T-helper 2 cell treated with Interferon-gamma antibody and Interleukin-4, amounts not matched to agents 5 μg/mL and 100 μg/mL, for 36 hours (primary cell): Measurements from ENCODE around the gene CCND1.

Experiments
- DNase-seq: peaks from one replicate; pipeline ENCODE4 v3.0.0; 2021; ENCODE audit warnings: low spot score
- H3K27ac Mint-ChIP-seq: one replicate; pipeline ENCODE4 v1.8.0; 2021; ENCODE audit warnings: mild to moderate bottlenecking, mixed read lengths
- H3K27me3 Mint-ChIP-seq: one replicate; pipeline ENCODE4 v1.8.0; 2021; ENCODE audit warnings: low read depth, mixed read lengths
- H3K36me3 Mint-ChIP-seq: one replicate; pipeline ENCODE4 v1.8.0; 2021; ENCODE audit warnings: low read depth, mixed read lengths
- H3K4me1 Mint-ChIP-seq: one replicate; pipeline ENCODE4 v1.8.0; 2021; ENCODE audit warnings: low read depth, mixed read lengths
- H3K4me3 Mint-ChIP-seq: one replicate; pipeline ENCODE4 v1.8.0; 2022; ENCODE audit warnings: mild to moderate bottlenecking, moderate library complexity, mixed read lengths
- H3K9me3 Mint-ChIP-seq: one replicate; pipeline ENCODE4 v1.8.0; 2021; ENCODE audit warnings: mixed read lengths

CCND1 gene

DNA sequence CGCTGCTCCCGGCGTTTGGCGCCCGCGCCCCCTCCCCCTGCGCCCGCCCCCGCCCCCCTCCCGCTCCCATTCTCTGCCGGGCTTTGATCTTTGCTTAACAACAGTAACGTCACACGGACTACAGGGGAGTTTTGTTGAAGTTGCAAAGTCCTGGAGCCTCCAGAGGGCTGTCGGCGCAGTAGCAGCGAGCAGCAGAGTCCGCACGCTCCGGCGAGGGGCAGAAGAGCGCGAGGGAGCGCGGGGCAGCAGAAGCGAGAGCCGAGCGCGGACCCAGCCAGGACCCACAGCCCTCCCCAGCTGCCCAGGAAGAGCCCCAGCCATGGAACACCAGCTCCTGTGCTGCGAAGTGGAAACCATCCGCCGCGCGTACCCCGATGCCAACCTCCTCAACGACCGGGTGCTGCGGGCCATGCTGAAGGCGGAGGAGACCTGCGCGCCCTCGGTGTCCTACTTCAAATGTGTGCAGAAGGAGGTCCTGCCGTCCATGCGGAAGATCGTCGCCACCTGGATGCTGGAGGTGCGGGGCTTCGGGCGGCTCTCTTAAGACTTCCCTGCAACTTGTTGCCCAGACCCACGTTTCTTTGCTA, at the start of gene CCND1:
Gene CCND1, plus strand, starts transcription at position 162 of the 587 bp plus-strand sequence. Its CDS starts 158 bp downstream, at position 320.
- peak; percentile 20 for DNase-seq
- H3K27ac Mint-ChIP-seq: no peak within 1 kb of the TSS
- H3K36me3 Mint-ChIP-seq: no peaks in the 10 kb centered on the region
- peaks cover 6% of the 10 kb centered on the region for H3K4me1 Mint-ChIP-seq
- H3K4me3 Mint-ChIP-seq: peak within 1 kb of the TSS; percentile 67
- H3K9me3 Mint-ChIP-seq: no peaks in the 10 kb centered on the region
- H3K27me3 Mint-ChIP-seq: peaks cover 43% of the 10 kb centered on the region

DNA sequence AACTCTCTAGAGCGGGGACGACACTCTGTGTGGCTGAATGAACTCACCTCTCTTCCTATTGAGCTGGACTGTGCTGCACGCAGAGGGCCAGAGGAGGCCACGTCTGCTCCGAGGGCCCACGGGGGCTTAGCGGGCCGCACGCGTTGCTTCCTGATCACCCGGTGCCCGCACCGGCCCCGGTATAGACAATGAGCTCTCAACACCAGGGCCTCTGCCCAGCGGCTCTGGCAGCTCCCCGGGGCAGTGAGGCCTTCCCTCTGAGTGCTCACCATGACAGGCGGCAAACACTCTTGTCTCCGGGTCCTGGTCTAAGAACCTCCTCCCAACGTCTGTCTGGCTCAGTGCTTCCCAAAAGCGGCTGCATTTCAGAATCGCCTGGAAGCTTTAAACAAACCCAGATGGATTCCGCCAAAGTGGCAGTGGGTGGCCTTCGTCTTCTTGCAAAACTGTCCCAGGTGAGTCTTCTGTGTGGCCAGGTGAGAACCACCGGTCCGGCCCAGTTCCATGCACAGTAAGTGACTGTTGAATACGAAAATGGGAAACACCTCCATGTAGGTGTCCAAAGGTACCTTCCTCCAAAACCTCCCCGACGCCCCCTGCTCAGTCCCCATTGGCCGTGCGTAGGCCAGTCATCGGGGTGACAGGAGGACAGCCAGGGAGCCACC, 47.8 kb upstream of the CCND1 start:
- Mint-ChIP-seq H3K36me3 (no peaks in the 10 kb centered on the region), H3K9me3 (no peaks in the 10 kb centered on the region), H3K27me3 (peaks cover 2% of the 10 kb centered on the region), H3K4me3 (no peak overlapping the region), H3K4me1 (no peaks in the 10 kb centered on the region), H3K27ac (no peak overlapping the region)
- DNase-seq: no peak

DNA sequence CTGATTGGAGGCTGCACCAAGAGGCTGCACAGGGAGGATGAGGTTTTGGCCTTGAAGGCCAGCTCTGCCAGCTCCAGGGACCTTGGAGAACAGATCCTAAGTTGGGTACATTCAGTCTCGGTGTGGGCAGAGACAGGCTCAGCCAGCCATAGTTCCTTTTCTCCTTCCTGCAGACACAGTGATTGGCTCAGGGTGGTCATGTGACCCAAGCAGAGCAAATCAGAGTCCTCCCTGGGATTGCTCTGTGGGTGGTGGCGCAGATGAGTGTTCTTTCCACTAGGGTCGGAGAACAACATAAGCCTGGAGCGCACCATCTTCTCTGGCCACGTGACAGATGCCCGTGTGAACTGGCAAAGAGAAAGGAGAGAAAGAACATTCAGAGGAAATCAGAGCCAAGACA, 47.1 kb upstream of the CCND1 start:
- H3K27ac Mint-ChIP-seq: no peak overlapping the region

DNA sequence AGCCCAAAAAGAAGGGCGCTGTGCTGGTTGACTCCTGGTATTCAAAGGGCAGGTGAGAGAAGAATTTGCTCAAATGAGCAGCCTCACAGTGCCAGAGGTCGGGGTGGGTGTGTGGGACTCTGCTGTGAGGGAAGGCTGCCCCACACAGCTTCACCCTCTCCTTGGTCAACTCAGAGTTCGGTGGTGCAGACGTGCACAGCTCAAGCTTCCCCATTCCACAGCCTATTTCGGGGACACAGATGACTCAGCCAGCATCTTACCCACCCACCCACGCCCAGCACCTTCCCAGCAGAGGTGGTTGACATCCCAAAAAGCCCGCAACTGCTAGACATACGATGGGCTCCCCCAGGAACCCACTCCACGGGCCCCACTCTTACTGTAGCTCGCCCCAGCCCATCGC, 46.5 kb upstream of the CCND1 start:
- H3K27me3 Mint-ChIP-seq: no peaks in the 10 kb centered on the region
- H3K4me1 Mint-ChIP-seq: no peaks in the 10 kb centered on the region
- H3K27ac Mint-ChIP-seq: no peak overlapping the region
- H3K4me3 Mint-ChIP-seq: no peak overlapping the region
- no peaks in the 10 kb centered on the region for H3K9me3 Mint-ChIP-seq
- no peak for DNase-seq
- H3K36me3 Mint-ChIP-seq: no peaks in the 10 kb centered on the region

More for the DNA sequence above, 47.1 kb upstream of the CCND1 start:
- Mint-ChIP-seq H3K9me3 (no peaks in the 10 kb centered on the region), H3K36me3 (no peaks in the 10 kb centered on the region), H3K4me1 (no peaks in the 10 kb centered on the region), H3K27me3 (peaks cover under 1% of the 10 kb centered on the region), H3K4me3 (no peak overlapping the region)
- DNase-seq: no peak

DNA sequence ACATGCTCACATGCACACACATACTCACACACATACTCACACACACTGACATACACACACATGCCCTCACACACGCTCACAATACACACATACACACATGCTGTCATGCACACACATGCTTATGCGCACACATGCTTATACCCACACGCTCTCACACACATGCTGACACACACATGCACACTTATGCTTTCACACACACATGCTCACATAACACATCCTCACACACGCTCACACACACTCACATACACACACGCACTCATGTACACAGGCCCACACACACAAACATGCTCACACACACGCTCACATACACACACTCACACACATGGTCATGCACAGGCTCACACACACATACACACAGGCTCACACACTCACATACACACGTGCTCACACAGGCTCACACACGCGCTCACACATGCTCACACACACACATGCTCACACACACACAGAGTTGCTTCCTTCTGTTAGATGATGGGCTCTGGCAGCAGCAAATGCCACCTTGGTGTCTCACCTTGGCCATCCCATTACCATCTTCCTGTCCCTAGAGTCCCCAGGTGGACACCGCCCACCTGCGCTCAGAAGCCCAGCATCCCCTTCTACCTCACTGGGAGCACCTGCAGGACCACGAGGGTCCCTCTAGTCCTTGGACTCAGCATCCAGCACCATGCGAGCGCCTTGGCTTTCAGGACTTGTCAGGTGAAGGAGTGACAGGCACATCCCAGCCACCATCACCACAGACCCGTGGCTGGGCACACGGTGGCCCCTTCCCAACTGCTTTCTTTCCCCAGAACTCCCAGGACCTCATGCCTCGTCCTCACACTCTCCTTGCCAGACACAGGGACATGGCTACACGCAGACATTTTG, 44.9 kb upstream of the CCND1 start:
- no peaks in the 10 kb centered on the region for H3K27me3 Mint-ChIP-seq
- H3K4me1 Mint-ChIP-seq: no peaks in the 10 kb centered on the region
- no peak overlapping the region for H3K27ac Mint-ChIP-seq
- H3K36me3 Mint-ChIP-seq: no peaks in the 10 kb centered on the region
- H3K4me3 Mint-ChIP-seq: no peak overlapping the region
- H3K9me3 Mint-ChIP-seq: no peaks in the 10 kb centered on the region
- DNase-seq: no peak

DNA sequence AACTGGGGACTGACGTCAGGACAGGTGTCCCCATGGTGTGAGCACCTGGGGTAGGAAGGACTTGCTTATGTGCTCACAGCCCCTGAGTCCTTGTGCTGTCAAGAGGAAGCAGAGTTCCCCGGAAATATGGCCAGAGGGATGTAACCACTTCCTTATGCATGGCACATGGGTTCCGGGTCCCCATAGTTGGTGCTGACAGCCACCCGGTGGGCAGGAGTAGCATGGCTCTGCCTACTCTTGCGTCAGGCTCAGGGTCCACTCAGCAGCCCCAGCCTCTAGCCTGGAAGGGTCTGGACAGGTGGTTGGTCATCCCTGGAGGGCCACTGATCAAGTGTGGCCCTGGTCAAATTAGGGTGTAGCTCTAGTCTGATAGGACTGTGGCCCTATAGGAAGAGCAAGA, 42.8 kb upstream of the CCND1 start:
- Mint-ChIP-seq H3K27me3 (no peaks in the 10 kb centered on the region), H3K27ac (no peak overlapping the region), H3K4me3 (no peak overlapping the region), H3K4me1 (no peaks in the 10 kb centered on the region), H3K9me3 (no peaks in the 10 kb centered on the region), H3K36me3 (no peaks in the 10 kb centered on the region)
- no peak for DNase-seq

DNA sequence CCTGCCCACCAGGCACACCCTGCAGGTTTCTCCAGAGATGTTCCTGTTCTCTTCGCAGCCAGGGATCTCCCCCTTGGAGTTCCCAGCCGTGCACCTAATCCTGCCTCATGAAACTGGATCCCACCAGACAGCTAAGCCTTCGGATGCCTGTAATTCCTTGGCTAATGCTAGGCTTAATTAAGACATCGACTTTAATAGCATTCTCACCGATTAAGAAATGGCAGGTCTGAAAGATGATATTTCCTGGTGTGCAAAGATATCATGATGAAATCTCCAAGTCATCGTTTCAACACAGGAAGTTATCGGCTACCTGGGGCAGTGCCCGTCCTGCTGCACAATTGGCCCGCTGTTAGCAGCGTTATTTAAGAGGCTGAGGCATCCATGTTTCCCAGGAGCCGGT, 41.5 kb upstream of the CCND1 start:
- H3K9me3 Mint-ChIP-seq: no peaks in the 10 kb centered on the region
- no peak overlapping the region for H3K4me3 Mint-ChIP-seq
- no peaks in the 10 kb centered on the region for H3K36me3 Mint-ChIP-seq
- DNase-seq: no peak
- no peaks in the 10 kb centered on the region for H3K4me1 Mint-ChIP-seq
- no peaks in the 10 kb centered on the region for H3K27me3 Mint-ChIP-seq
- H3K27ac Mint-ChIP-seq: no peak overlapping the region

DNA sequence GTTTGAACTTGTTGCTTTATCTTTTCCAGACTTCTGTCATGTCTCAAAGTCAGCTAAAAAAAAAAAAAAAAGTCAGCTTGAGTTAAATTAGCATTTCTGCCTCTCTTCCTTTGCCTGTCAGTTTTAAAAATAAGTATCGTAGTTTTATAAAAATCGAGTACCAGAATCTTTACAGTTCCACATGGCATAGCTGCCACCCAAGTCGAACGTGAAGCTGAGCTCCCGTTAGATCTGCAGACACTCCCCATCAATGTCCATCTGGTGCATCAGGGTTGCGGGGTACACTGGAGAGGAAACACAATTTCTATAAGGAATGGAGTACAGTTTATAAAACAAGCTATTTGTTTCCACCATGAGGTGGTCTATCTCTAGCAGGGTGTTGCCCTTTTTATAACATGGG, 41.0 kb upstream of the CCND1 start:
- Mint-ChIP-seq H3K4me1 (no peaks in the 10 kb centered on the region), H3K27me3 (no peaks in the 10 kb centered on the region), H3K4me3 (no peak overlapping the region), H3K9me3 (no peaks in the 10 kb centered on the region), H3K36me3 (no peaks in the 10 kb centered on the region), H3K27ac (no peak overlapping the region)
- DNase-seq: no peak

DNA sequence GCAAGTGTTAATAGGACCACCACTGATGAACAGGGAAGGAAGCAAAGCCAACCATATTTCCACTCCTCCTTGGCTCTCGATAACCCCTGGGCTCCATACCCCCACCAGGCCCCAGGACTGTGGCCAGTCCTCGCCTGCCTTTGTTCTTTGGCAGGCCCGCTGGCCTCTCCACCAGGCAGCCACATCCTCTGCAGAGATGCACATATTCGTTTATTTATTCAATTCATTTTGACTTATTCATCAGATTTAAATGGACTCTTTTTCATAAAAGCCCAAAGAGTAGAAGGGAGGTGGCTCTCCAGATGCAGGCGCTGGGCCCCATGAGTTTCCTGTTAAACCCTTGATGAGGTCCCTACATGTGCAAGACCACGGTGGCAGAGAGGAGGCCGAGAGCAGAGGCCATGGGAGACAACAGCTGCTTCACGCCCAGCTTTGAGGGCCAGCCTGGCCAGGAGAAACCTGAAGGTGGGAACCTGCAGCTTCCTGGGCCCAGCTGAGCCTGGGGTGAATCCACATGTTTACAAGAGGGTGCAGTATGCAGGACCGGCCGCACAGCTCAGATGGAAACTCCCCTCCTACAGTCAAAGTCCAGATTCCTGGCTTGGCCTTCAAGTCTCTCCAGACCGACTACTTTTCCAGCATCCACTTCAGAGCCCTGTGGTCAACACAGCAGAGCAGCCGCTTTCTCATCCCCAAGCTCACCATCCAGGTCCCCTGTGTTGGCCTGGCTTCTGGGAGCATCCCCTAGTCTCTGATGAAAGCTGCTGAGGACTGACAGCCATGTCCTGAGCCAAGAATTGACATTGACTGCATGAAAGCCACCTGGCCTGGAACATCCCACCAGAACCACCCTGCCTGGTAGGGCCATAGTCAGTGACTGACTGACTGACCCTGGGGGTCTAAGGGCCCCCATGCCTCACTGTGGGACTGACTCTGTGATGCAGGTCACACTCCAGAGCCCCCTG, 39.7 kb upstream of the CCND1 start:
- no peak for DNase-seq
- Mint-ChIP-seq H3K9me3 (no peaks in the 10 kb centered on the region), H3K27ac (no peak overlapping the region), H3K4me3 (no peak overlapping the region), H3K27me3 (no peaks in the 10 kb centered on the region), H3K4me1 (no peaks in the 10 kb centered on the region), H3K36me3 (no peaks in the 10 kb centered on the region)

DNA sequence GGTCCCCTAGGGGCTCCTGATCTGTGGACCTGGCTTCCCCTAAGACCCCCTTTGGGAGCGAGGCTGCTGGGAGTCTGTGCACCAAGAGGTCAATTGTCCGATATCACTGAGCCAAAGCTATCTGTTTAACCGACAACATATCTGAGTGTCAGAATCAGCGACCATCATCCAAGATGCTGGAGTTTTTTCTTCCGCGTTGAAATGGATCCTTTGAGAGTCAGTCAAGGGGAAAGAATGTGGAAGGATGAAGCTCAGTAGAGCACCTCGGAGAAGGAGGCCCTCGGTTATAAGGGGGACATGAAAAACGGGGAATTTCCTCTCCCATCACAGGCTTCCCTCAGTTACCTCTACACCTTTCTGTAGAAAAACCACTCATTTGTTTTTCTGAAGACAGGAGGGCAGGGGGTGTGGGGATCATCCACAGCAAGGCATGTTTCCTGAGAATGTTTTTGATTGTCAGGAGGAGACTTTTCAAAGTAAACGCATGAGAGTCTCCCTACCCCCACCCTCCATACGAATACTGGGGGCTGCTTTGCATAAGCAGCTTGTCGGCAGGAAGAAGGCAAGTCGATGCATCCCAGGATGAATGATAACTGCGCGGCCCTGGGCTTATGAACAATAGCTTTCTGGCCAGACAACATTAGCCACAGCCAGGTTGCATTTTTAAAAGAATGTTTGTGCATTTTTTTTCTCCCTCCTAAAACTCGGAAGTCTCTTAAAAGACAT, 37.7 kb upstream of the CCND1 start:
- Mint-ChIP-seq H3K36me3 (no peaks in the 10 kb centered on the region), H3K27ac (no peak overlapping the region), H3K4me1 (no peaks in the 10 kb centered on the region), H3K9me3 (no peaks in the 10 kb centered on the region), H3K4me3 (no peak overlapping the region), H3K27me3 (peaks cover 2% of the 10 kb centered on the region)
- DNase-seq: no peak

DNA sequence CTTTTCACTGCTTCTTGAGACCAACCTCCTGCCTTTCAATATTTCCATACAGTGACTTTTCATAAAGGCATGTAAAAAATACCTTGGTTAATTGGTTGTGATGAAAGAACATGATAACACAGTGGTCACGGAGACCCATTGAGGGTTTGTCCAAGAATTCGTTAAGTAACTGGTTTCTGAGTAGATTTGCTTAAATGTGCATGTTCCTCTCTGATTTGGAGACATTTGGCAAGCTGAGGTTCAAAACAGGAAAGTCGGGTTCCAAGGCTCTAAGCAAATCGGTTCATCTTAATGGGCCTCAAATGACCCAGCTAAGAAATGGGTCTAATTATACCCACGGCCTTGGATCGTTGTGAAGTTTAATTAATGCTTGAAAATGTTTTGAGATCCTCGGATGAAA, 36.9 kb upstream of the CCND1 start:
- H3K9me3 Mint-ChIP-seq: no peaks in the 10 kb centered on the region
- no peak overlapping the region for H3K27ac Mint-ChIP-seq
- no peaks in the 10 kb centered on the region for H3K4me1 Mint-ChIP-seq
- no peak overlapping the region for H3K4me3 Mint-ChIP-seq
- H3K36me3 Mint-ChIP-seq: no peaks in the 10 kb centered on the region
- H3K27me3 Mint-ChIP-seq: peaks cover 7% of the 10 kb centered on the region
- no peak for DNase-seq

DNA sequence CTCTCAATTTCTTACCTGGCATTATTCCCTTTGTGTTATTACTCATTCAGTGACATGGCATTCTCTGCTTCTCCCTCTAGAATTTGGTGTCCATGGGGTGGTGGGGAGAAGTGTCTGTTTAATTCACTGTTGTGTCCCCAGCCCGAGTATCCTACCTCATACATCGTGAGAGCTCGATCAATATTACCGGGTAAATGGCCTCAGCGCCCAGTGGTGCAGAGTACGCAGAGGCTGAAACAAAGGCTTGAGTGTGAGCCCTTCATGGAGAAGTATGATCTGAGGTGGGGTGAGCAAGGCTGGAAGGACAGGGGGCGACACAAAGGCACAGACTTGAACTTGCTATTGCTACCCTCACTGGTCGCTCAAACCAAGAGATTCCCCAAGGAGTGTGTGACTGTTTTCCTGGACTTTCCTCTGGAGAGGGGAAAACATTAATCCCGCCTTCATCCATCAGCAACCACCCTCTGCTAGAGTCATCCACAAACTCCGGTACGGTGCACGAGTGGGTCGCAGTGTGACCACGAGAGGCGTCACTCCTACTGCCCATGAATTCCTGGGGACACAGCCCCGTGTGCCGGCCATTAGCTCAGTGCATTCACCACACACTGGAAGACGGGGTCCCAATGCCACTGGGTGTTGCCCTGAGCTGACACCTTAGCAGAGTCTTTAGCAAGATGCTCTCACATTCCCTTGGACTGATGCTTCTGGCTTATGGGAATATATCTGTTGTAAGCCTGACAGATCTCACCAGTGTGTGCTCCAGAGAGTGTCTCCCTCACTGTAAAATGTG, 35.0 kb upstream of the CCND1 start:
- peaks cover 7% of the 10 kb centered on the region for H3K27me3 Mint-ChIP-seq
- no peak overlapping the region for H3K4me3 Mint-ChIP-seq
- no peaks in the 10 kb centered on the region for H3K4me1 Mint-ChIP-seq
- no peaks in the 10 kb centered on the region for H3K9me3 Mint-ChIP-seq
- no peak for DNase-seq
- no peak overlapping the region for H3K27ac Mint-ChIP-seq
- no peaks in the 10 kb centered on the region for H3K36me3 Mint-ChIP-seq
